Type B pancreatic cell (in vitro differentiated cells): ENCODE data around the gene MZT2A. TPM values are rescaled to one million over a fixed set of nuclear protein-coding genes. Genes with fewer than 3 reads are reported as not detected.
"Not testable (repeated sequence)": the region's sequence is repeated elsewhere in the genome, so short reads cannot be mapped to it uniquely, and the experiment has no call there.

Experiments
- DNase-seq: peaks from one replicate; pipeline ENCODE4 v3.0.0; 2021; ENCODE audit warnings: mixed read lengths; ENCODE audit not compliant: unreplicated experiment; ENCODE audit errors: extremely low spot score
- H3K27ac Mint-ChIP-seq: 2 replicates; pipeline ENCODE4 v1.8.0; 2021; ENCODE audit warnings: mild to moderate bottlenecking, mixed read lengths
- H3K27me3 Mint-ChIP-seq: 2 replicates; pipeline ENCODE4 v1.8.0; 2021; ENCODE audit warnings: mixed read lengths
- H3K36me3 Mint-ChIP-seq: 2 replicates; pipeline ENCODE4 v1.8.0; 2021; ENCODE audit warnings: mixed read lengths
- H3K4me1 Mint-ChIP-seq: one replicate; pipeline ENCODE4 v1.8.0; 2021; ENCODE audit warnings: mixed read lengths; ENCODE audit not compliant: unreplicated experiment
- H3K4me3 Mint-ChIP-seq: 2 replicates; pipeline ENCODE4 v1.8.0; 2021; ENCODE audit warnings: mild to moderate bottlenecking, mixed read lengths
- H3K9me3 Mint-ChIP-seq: 2 replicates; pipeline ENCODE4 v1.8.0; 2021; ENCODE audit warnings: mixed read lengths
- total RNA-seq: library from RNA; stranded (reverse); gene quantifications from 2 replicates; pipeline ENCODE4 v1.2.1, GENCODE V29; 2021; ENCODE audit warnings: low replicate concordance
- TF ChIP-seq, protein P1 (sequence below): fragments of 200-600 bp; sonication (generic); conservative IDR thresholded peaks from 2 replicates; pipeline ENCODE4 v1.5.0; 2021; ENCODE audit warnings: antibody characterized with exemption, mild to moderate bottlenecking

Gene MZT2A
- total RNA-seq, 1 donor from 2014 or later: 117 TPM

DNA sequence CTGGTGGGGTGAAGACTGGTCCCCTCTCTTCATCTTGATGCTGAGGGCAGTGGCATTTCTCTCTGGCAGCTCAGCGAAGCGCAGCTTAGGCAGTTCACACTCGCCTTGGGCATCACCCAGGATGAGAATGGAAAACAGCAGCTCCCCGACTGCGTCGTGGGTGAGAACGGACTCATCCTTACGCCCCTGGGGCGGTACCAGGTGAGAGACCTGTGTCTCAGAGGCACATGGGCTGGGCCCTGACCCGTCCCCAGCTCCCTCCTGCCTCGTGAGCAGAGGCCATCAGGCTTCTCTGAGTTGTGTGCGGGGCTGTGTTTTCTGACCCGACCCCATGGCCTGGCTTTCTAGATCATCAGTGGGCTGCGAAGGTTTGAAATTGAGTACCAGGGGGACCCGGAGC, 27.3 kb upstream of the MZT2A start:
- Mint-ChIP-seq H3K4me3 (no peak overlapping the region), H3K4me1 (no peaks in the 10 kb centered on the region), H3K36me3 (no peaks in the 10 kb centered on the region), H3K27me3 (no peaks in the 10 kb centered on the region), H3K9me3 (no peaks in the 10 kb centered on the region), H3K27ac (no peak overlapping the region)
- TF ChIP-seq, protein P1, sequence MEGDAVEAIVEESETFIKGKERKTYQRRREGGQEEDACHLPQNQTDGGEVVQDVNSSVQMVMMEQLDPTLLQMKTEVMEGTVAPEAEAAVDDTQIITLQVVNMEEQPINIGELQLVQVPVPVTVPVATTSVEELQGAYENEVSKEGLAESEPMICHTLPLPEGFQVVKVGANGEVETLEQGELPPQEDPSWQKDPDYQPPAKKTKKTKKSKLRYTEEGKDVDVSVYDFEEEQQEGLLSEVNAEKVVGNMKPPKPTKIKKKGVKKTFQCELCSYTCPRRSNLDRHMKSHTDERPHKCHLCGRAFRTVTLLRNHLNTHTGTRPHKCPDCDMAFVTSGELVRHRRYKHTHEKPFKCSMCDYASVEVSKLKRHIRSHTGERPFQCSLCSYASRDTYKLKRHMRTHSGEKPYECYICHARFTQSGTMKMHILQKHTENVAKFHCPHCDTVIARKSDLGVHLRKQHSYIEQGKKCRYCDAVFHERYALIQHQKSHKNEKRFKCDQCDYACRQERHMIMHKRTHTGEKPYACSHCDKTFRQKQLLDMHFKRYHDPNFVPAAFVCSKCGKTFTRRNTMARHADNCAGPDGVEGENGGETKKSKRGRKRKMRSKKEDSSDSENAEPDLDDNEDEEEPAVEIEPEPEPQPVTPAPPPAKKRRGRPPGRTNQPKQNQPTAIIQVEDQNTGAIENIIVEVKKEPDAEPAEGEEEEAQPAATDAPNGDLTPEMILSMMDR: no peak
- no peak for DNase-seq

- H3K9me3 Mint-ChIP-seq, H3K4me1 Mint-ChIP-seq, DNase-seq, H3K27me3 Mint-ChIP-seq, H3K36me3 Mint-ChIP-seq, H3K4me3 Mint-ChIP-seq, H3K27ac Mint-ChIP-seq: not testable (repeated sequence)
Observed at GRCh38 chr2:131518531-131518930, 26.3 kb upstream of the MZT2A start.

DNA sequence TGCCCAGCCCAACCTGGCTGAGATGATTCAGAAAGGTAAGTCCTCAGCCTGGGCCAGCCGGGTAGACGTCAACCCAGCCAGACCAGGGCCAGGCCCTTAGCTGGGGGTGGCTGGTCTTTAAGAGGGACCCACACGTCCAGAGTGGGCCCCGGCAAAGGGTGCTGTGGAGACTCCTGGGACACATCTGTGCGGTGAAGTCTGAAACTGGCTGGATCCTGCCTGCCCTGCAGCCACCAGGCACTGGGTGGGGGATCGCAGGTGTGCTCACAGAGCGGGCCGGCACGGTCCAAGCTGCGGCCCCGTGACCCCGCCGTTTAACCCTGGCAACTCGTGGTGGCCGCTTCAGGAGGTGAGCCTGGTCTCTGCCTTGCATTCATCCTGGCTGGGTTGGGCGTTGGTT, 25.7 kb upstream of the MZT2A start:
- not testable (repeated sequence) for H3K36me3 Mint-ChIP-seq, H3K27ac Mint-ChIP-seq, DNase-seq, H3K4me3 Mint-ChIP-seq, H3K9me3 Mint-ChIP-seq, H3K4me1 Mint-ChIP-seq, H3K27me3 Mint-ChIP-seq

GRCh38 chr2:131517106-131517831, 25.1 kb upstream of the MZT2A start:
- Mint-ChIP-seq H3K27ac (no peak overlapping the region), H3K27me3 (no peaks in the 10 kb centered on the region), H3K4me1 (no peaks in the 10 kb centered on the region), H3K4me3 (no peak overlapping the region), H3K9me3 (no peaks in the 10 kb centered on the region), H3K36me3 (peaks cover 2% of the 10 kb centered on the region)
- DNase-seq: no peak
- TF ChIP-seq, protein P1: no peak

DNA sequence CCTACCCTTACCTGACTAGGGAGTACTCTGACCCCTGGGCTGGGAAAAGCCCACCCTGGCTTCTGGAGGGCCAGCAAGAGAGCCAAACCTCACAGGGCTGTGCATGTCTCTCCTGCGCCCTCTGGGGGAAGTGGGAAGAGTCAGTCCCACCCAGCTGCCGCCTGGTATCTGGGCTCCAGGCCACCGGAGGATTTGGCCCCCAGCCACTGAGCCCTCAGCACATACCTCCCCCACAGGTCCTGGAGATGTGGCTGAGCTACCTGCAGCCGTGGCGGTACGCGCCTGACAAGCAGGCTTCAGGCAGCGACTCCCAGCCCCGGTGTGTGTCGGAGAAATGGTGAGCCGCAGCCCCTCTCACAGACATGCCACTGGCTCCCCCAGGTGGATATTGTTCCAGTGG, 24.4 kb upstream of the MZT2A start:
- H3K4me1 Mint-ChIP-seq, DNase-seq, H3K27ac Mint-ChIP-seq, H3K9me3 Mint-ChIP-seq, H3K27me3 Mint-ChIP-seq, H3K4me3 Mint-ChIP-seq, H3K36me3 Mint-ChIP-seq: not testable (repeated sequence)
- TF ChIP-seq, protein P1: peak; percentile 41

- Mint-ChIP-seq H3K4me1 (no peaks in the 10 kb centered on the region), H3K27ac (no peak overlapping the region), H3K36me3 (peaks cover 3% of the 10 kb centered on the region), H3K9me3 (no peaks in the 10 kb centered on the region), H3K4me3 (no peak overlapping the region), H3K27me3 (no peaks in the 10 kb centered on the region)
- DNase-seq: no peak
- TF ChIP-seq, protein P1: no peak
Observed at GRCh38 chr2:131516011-131516410, 23.8 kb upstream of the MZT2A start.

- H3K4me1 Mint-ChIP-seq, H3K27ac Mint-ChIP-seq, DNase-seq, H3K4me3 Mint-ChIP-seq, H3K27me3 Mint-ChIP-seq, H3K36me3 Mint-ChIP-seq, H3K9me3 Mint-ChIP-seq: not testable (repeated sequence)
Observed at GRCh38 chr2:131515235-131515634, 23.0 kb upstream of the MZT2A start.

DNA sequence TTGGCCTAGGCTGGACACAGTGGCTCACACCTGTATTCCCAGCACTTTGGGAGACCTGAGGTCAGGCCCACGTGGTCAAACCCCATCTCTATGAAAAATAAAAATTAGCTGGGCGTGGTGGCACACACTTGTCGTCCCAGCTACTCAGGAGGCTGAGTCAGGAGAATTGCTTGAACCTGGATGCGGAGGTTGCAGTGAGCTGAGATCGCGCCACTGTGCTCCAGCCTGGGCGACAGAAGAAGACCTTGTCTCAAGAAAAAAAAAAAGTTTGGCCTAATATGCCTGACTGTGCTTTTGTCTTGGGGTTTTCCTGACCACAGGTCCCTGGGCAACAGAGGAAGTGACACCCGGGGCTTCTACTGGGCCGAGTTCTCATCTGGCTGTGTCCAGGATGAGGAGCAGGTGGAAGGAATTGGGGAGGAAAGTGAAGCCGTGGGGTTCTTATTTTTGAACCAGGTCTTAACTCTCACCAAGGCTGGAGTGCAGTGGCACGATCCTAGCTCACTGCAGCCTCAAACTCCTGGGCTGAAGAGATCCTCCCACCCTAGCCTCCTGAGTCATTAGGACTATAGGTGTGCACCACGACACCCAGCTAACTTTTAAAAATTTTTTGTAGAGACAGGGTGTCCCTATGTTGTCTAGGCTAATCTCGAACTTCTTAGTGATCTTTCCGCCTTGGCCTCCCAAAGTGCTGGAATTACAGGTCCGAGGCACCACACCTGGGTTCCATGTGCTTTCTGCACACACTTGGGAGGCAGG, 22.4 kb upstream of the MZT2A start:
- not testable (repeated sequence) for H3K4me1 Mint-ChIP-seq, H3K27me3 Mint-ChIP-seq

DNA sequence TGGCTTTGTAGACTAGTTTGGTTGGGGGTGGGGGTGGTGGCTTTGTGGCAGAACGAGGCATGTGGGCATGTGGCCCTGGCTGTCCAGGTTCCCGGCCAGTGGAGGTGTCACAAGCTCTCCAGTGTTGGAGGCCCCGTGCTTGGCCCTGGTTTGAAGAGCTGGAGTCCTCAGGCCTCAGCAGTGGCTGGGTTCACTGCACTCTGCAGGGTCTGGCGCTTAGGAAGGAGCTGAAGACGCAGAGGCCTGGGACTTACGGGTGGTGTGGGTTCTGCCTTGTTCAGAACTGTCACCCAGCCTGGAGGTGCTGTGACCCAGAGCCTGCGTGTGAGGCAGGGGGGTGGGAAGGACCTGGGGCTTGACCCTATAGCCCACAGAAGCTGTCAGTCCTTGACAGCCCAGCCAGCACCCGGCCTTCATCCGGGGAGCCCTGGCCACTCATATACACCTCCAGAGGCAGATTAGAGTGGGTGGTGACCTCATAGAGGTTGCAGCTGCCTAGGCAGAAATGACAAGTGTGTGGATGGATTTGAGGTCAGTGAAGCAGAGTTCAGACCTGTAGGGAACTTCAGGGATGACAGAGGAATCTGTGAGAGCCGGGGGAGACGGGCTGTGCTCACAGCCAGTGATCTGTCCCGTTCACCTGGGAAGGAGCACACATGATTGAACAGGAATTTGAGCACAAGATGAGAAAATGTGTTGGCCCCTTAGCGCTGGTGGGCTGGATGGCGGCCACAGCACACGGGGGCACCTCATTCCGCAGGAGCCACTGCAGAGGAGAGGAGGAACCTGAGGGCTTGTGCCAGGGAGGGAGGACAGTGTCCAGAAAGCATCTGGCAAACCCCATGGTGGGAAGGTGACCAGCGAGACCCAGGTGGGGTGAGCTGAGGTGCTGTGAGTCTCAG, 20.0 kb upstream of the MZT2A start:
- H3K36me3 Mint-ChIP-seq, H3K27me3 Mint-ChIP-seq, H3K27ac Mint-ChIP-seq, DNase-seq, H3K9me3 Mint-ChIP-seq, H3K4me3 Mint-ChIP-seq, H3K4me1 Mint-ChIP-seq: not testable (repeated sequence)

More for the DNA sequence above, 22.4 kb upstream of the MZT2A start:
- H3K9me3 Mint-ChIP-seq, H3K36me3 Mint-ChIP-seq, H3K4me3 Mint-ChIP-seq, H3K27ac Mint-ChIP-seq, DNase-seq: not testable (repeated sequence)
